Measurements from ENCODE around the gene BCAS3.
"Not testable (repeated sequence)": the region's sequence is repeated elsewhere in the genome, so short reads cannot be mapped to it uniquely, and the experiment has no call there.

Gene BCAS3

DNA sequence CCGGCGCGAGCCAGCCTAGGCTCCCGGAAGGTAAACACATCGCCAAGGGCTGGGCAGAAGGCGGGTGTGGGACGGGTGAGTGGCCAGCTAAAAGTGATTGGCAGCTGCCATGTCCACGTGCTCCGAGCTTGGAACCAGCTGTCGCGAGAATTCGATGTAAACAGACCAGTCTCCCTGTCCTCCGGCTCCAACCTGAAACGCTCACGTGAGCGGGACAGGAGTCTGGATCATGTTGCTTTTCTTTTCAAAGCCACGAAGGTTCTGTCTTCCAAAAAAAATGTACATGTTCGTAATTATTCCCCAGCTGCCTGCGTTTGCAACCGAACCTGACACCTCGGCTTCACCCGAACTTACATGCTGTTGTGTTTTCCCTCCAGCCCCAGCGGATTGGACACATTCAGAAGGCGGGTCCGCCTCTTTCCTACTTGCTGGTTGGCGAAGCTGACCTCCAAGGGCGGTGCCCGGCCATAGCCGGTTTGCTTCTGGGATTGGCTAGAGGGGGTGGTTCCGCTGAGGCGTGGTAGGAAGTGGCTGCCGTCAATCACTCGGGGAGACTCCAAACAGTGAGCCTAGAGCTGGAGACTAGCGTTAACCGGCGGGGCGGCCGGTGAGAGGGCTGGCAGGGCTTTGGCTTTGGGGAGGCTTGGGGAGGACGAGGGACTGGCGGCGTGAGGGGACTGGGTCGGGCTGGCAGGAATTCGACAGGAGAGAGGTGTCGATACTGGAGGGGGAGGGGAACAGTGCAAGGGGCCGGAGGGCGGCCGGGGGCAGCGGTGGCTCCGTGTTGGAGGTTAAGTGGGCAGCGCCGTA, at the start of gene BCAS3:
BCAS3 (plus strand) TSS at position 544 of the 810 bp plus-strand sequence.
- peak; percentile 89 for DNase-seq

DNA sequence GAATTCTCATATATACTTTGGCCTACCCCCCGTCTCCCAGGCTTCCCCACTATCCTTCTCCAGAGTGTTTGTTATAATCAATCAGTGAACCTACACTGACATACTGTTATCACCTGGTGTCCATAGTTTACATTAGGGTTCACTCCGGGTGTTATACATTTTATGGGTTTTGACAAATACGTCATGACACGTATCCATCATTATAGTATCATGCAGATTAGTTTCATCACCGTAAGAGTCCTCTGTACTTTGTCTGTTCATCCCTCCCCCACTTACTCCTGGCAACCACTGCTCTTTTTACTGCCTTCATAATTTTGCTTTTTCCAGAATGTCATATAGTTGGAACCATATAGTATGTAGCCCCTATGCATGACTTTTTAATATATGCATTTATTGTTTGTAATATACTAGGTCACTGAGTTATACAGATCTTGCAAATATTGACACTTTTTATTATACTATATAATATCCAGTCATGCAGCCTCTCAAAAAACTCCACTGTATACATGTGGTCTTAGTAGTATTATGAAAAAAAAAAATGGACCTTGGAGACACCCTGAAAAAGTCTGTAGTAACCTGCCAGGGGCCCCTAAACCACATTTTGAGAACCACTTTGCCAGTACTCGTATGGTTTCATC, 49.3 kb upstream of the BCAS3 start:
- DNase-seq: no peak

DNA sequence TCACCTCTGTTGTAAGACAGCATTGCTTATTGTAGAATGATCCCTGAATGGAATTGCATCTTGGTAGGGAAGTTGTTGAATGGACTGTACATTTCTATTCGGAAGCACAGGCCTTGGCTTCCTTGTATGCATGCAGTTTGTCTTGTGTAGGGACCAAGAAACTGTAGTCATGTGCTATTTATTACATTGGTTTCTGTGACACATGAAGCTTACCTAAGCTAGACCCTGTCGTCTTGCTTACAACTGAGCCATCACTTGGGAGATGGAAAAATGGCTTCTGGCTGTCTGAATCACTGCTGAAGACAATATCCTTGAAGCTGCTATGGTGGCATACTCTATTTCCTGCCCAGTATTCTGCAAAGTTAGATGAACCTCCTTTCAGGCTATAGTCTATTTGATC, 48.5 kb upstream of the BCAS3 start:
- no peak for DNase-seq

DNA sequence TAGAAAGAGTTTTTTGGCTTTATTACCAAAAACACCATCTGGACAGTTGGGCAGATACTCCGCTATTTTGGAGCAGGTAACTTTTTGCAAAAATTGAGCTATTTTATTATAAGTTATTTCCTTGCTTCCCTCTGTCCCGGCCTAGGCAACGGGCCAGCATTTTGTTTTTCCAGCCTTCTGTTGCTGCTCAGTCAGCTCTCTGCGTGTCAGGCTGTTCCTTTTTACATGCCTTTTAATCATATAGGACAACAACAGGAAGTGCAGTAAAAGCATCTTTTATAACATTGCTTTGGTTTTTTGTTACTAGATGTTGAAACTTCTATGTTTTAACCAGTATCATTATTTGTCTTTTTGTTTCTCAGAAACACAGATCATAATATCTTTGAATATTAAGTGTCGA, 47.3 kb upstream of the BCAS3 start:
- no peak for DNase-seq

DNA sequence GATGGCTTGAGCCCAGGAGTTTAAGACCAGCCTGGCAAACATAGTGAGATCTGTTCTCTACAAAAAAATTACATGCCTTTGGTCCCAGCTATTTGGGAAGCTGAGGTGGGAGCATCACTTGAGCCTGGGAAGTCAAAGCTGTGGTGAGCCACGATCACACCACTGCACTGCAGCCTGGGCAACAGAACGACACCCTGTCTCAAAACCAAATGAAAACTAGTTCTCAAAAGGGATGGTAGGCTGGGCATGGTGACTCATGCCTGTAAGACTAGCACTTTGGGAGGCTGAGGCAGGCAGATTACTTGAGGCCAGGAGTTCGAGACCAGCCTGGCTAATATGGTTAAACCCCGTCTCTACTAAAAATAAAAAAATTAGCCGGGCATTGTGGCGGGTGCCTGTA, 46.5 kb upstream of the BCAS3 start:
- no peak for DNase-seq

DNA sequence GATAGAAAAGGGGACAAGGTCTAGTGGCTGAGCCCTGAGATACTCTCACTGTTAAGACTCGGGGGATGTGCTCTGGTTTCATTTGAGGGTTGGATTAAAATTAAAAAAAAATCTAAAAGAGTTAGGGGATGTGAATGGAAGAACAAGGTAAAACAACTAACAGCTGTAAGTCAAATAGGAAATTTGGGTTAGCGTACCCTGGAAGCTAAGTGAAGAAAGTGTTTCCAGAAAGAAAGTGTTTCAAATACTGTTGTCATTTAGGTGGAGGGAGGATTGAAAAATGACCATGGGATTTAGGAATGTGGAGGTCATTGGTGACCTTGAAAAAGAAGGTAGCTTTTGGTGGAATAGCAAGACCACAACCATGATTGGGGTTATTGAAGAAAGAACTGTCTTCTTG, 40.0 kb upstream of the BCAS3 start:
- no peak for DNase-seq

DNA sequence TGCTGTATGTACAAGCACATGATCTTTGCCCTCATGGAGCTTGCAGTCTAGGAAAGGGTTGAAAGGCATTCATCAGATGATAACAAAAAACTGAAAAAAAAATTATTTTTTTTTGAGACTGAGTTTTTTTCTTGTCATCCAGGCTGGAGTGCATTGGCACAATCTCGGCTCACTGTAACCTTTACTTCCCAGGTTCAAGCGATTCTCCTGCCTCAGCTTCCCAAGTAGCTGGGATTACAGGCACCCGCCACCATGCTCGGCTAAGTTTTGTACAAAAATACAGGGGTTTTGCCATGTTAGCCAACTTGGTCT, 38.7 kb upstream of the BCAS3 start:
- DNase-seq: no peak

DNA sequence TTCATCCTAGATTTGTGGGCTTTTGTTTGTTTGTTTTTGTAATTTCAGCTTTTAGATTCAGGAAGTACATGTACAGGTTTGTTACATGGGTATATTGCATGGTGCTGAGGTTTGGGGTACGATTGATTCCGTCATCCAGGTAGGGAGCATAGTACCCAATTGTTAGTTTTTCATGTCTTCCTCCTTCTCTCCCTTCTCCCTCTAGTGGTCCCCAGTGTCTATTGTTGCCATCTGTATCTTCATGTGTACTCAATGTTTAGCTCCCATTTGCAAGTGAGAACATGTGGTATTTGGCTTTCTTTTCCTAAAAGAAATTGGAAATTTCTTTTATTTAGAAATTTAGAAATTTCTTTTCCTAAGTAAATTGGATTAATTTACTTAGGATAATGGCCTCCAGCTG, 37.1 kb upstream of the BCAS3 start:
- no peak for DNase-seq

DNA sequence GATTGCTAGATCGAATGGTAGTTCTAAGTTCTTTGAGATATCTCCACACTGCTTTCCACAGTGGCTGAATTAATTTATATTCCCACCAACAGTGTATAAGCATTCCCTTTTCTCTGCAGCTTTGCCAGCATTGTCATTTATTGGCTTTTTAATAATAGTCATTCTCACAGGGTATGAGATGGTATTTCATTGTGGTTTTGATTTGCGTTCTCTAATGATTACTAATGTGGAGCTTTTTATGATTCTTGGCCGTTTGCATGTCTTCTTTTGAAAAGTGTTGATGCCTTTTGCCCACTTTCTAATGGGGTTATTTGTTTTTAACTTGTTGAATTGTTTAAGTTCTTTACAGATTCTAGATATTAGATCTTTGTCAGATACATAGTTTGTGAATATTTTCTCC, 36.5 kb upstream of the BCAS3 start:
- no peak for DNase-seq

DNA sequence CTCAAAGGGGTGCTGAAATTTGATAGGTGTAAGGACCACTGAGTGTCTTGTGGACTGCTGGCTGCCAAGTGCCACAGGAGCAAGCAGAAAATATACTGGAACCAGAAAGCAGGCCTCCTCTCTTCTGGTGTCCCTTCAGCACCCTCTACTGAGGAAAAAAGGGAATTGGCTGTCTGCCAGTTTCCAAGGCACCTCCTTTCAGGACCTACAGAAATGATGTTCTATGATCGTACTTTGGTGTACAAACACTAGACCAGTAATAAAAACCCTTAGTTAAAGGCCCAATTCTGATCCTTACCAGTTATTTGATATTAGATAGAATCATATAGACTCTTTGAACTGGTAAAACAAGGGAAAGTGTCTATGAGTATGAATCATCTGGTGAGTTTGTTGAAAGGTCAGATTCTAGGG, 35.8 kb upstream of the BCAS3 start:
- no peak for DNase-seq

DNA sequence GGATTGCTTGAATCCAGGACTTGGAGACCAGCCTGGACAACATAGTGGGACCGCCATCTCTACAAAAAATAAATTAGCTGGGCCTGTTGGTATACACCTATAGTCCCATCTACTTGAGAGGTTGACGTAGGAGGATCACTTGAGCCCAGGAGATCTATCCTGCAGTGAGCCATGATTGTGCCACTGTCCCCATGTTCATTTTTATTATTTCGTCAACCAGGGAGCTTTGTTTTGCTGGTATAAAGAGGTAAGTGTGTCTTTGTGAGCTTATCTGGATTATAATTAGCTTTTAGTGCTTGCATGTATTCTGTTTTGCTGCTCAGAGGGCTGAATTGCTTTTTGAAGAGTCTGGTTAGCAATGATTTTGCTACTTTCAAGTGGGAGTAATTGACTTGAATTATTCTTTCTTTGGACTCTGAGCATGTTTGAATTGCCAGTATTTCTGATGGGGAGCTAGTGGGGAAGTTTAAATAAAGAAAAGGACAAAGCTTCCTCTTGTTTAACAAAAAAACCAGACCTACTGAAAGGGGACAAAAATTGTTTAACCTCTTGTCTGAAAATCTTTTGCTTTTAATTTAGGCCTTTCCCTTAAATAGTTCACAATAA, 31.6 kb upstream of the BCAS3 start:
- DNase-seq: no peak

DNA sequence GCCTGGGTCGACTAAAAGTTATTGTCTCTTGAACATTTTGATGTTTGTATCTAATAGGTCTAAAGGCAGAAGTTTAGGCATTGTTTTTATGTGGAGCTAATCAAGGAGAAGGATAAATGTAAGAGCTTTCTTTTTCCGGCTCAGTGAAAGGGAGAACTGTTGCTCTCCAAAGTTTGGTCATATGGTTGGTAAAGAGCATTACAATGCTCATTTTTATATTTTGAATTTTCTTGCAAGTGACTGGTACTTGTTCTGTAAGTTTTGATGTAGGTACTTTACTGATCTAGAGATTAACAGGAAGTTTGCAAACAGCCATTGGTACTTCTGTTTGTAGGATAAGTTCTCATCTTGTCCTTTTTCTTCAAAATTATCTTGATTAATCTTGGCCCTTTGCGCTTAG, 30.9 kb upstream of the BCAS3 start:
- no peak for DNase-seq

DNA sequence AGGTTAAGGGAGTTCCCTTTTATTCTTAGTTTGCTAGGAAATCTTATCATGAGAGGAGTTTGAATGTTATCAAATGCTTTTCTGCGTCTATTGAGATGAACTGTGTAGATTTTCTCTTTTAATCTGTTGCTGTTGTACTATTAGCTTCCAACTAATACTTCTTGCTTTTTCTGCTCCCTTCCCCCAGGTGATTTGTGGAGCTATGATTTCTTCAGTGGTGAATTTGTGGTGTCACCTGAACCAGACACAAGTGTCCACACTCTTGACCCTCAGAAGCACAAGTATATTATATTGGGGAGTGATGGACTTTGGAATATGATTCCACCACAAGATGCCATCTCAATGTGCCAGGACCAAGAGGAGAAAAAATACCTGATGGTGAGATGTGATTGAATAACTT, 29.9 kb upstream of the BCAS3 start:
- no peak for DNase-seq

DNA sequence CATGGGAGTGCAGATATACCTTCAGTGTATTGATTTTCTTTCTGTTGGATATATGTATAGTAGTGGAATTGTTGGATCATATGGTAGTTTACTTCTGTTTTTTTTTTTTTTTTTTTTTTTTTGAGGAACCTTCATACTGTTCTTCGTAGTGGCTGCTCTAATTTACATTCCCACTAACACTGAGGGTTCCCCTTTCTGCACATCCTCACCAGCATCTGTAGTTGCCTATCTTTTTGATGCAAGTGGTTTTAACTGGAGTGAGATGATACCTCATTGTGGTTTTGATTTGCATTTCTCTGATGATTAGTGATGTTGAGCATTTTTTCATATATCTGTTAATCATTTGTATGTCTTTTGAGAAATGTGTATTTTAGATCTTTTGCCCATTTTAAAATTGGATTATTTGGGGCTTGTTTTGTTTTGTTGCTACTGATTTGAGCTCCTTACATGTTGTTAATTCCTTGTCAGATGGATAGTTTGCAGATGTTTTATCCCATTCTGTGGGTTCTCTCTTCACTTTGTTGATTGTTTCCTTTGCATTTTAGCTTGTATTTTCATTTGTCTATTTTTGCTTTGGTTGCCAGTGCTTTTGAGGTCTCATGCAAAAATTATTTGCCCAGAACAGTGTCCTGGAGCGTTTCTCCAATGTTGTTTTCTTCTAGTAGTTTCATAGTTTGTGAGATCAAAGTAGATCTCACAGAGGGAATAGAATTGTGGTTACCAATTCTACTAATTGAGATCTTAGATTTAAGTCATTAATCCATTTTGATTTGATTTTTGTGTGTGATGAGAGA, 25.0 kb upstream of the BCAS3 start:
- no peak for DNase-seq

DNA sequence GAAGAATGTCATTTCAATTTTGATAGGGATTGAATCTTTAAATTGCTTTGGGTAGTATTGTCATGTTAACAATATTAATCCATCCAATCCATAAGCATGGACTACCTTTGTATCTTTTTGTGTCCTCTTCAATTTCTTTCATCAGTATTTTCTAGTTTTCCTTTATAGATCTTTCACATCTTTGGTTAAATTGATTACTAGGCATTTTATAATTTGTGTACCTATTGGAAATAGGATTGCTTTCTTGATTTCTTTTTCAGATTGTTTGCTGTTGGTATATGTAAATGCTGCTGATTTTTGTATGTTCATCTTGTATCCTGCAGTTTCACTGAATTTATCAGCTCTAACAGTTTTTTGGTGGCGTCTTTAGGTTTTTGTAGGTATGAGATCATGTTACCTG, 24.1 kb upstream of the BCAS3 start:
- no peak for DNase-seq

DNA sequence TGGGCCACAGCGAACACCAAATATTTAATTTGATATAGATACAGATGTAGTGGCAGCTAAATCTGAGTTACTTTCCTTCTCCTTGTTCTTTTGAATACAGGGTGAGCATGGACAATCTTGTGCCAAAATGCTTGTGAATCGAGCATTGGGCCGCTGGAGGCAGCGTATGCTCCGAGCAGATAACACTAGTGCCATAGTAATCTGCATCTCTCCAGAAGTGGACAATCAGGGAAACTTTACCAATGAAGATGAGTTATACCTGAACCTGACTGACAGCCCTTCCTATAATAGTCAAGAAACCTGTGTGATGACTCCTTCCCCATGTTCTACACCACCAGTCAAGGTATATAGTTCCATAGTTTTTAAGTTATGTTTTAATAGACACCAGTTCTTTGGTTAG, 21.2 kb upstream of the BCAS3 start:
- DNase-seq: no peak

DNA sequence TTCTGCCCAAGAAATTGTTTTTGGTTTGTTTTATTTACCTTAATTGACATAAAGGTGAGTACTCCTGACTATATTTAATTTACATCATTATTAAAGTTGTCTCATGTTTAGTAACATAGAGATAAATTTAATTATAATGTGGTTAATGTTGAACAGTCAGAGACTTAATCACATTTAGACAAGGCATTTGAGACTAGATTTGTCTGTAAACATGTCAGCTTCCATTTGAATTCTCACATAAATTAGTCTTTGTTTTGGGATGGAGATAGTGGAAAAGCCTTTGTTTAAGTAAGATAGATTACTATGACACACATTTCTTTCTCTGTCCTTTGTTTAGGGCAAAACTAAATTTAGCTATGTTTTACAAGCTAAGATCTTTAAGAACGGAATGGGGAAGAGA, 18.5 kb upstream of the BCAS3 start:
- DNase-seq: no peak

DNA sequence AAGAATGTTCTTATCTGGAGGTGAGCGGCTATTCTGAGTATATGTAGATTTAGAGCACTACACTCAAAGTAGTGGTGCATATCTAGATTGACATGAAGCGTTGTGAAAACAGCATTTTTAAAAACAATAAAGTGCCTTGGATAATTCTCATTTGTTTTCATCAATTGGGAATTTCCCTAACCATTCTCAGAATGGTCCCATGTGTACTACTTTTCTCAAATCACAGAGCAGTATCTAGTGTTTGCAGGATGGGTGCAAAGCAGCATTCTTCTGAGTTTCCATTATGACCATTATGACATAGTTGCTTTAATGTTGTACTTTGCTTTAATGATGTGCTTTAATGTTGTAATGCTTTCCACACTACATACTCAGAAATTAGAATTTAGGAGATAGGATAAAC, 16.2 kb upstream of the BCAS3 start:
- no peak for DNase-seq

DNA sequence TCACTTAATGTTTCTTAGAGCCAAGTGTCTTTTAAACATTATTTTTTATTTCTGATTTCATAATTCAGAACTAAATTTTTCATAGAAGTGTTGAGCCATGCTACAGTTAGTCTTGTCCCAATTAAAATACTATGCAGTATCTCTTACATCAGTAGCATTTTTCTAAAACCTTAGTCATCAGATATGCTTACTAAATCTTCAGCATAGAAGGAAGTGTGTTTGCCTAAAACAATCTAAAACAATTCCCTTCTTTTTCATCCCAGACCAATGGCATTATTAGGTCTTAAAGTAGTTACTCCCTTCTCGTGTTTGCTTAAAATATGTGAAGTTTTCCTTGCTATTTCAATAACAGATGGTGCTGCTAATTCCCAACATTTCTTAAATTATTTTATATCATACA, 13.6 kb upstream of the BCAS3 start:
- DNase-seq: no peak

DNA sequence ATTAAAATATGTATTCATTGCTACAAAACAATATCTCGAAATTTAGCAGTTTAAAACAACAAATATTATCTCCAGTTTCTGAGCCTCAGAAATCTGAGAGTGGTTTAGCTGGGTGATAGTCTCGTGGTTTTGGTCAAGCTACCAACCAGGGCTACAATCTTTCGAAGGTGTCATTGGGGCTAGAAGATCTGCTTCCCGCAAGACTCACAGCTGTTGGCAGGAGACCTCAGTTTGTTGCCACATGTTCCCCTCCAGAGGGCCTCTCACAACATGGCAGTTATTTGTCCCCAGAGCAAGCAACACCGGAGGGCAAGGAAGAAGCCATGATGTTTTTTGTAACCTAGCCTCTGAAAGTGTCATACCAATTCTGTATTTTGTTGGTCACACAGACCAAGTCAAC, 12.0 kb upstream of the BCAS3 start:
- DNase-seq: no peak

DNA sequence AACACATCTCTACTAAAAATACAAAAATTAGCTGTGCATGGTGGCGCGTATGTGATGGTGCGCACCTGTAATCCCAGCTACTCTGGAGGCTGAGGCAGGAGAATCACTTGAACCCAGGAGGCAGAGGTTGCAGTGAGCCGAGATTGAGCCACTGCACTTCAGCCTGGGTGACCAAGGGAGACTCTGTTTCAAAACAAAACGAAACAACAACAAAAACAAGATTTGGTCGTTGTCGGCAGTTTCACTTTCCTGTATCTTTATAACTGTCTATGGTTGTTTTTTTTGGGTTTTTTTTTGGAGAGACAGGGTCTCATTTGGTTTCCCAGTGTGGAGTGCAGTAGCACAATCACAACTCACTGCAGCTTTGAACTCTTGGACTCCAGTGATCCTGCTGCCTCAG, 8.9 kb upstream of the BCAS3 start:
- not testable (repeated sequence) for DNase-seq

DNA sequence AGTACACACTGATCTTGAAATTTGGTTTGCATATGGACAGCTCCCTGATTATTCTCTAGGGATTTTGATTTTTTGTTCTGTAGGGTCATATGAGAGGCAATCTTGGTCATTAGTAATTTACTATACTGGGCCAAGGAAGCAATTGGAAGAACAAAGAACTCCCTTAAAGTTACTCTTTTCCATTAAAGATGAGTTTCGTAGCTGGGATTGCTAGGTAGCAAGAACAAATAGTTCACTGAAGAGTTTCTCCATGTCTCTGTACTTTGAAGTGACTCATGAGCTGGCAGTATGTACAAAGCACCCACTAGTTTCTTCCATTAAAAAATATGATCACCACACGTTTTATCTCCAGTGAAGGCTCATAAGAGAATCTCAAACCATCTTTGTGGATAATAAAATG, 6.2 kb upstream of the BCAS3 start:
- DNase-seq: no peak

DNA sequence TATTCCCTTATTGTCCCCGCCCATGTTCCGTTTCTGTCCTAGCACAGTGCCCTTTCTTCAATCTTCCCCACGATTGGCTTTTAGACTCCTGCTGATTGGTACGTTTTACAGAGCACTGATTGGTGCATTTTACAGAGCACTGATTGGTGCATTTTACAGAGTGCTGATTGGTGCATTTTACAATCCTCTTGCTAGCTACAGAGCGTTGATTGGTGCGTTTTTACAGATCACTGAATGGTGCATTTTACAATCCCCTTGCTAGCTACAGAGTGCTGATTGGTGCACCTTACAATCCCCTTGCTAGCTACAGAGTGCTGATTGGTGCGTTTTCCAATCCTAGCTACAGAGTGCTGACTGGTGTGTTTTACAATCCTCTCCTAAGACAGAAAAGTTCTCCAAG, 3.0 kb upstream of the BCAS3 start:
- DNase-seq: not testable (repeated sequence)

DNA sequence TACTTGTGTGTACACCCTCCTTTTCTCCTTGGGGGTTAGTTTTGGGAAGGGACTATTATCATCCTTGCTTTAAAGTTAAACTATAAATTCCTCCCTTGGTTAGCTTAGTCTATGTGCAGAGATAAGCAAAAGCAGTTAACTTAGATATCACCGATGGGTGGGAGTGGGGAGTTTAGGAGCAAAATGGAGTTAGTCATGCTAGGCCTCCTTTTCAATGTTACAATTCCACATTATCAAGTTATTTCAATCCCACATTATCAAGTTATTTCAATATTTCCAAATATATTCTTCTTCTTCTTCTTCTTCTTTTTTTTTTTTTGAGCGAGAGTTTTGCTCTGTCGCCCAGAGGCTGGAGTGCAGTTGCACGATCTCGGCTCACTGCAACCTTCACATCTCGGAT, 1.7 kb upstream of the BCAS3 start:
- no peak for DNase-seq
